Panc1 (cell line): Measurements from ENCODE around the gene USP5. TPM values are rescaled to one million over a fixed set of nuclear protein-coding genes. Genes with fewer than 3 reads are reported as not detected.

Experiments
- ATAC-seq: fragments of 200-7000 bp; cut with Tn5 transposase; 2 replicates; pipeline ENCODE4 v1.9.1; 2020; ENCODE audit warnings: mild to moderate bottlenecking, moderate library complexity
- BruUV-seq: library from RNA; stranded (reverse); fragments of 400-500 nt; replicated peaks from 2 replicates; lab custom pipeline; 2021; lab: Mats Ljungman, UMichigan
- CTCF ChIA-PET: fragments of 300-600 bp; sonication (Branson Sonifier 250); formaldehyde crosslinking; loops from one replicate; lab custom pipeline; 2022; ENCODE audit warnings: antibody characterized with exemption; lab: Charles Lee
- POLR2A ChIA-PET: fragments of 300-600 bp; sonication (Branson Sonifier 250); formaldehyde crosslinking; loops from one replicate; lab custom pipeline; 2022; ENCODE audit warnings: antibody characterized with exemption; lab: Charles Lee
- DNase-seq: peaks from one replicate; pipeline ENCODE4 v3.0.0-alpha.2; 2010; ENCODE audit warnings: low read depth, low spot score
- H3K27ac ChIP-seq: 2 replicates; pipeline ENCODE4 v1.5.1; 2011; ENCODE audit warnings: mild to moderate bottlenecking, low read length, inconsistent platforms
- H3K27me3 ChIP-seq: fragments of 200-500 bp; sonication (Bioruptor generic); 2 replicates; pipeline ENCODE4 v1.6.0; 2014; ENCODE audit warnings: low read length, inconsistent platforms; ENCODE audit not compliant: control insufficient read depth, insufficient read depth
- H3K36me3 ChIP-seq: fragments of 200-500 bp; sonication (Bioruptor generic); 2 replicates; pipeline ENCODE4 v1.5.1; 2014; ENCODE audit warnings: inconsistent platforms, mild to moderate bottlenecking, low read length, moderate library complexity; ENCODE audit not compliant: control insufficient read depth, insufficient read depth
- H3K4me1 ChIP-seq: 2 replicates; pipeline ENCODE4 v1.5.1; 2011; ENCODE audit warnings: inconsistent platforms, mild to moderate bottlenecking, low read length, moderate library complexity; ENCODE audit not compliant: control insufficient read depth, insufficient read depth
- H3K4me3 ChIP-seq, 2 experiments: 2 replicates each; pipeline ENCODE4 v1.5.1; 2011 to 2012; ENCODE audit warnings: low read depth in 2 of 2, low read length in 2 of 2, mild to moderate bottlenecking in 2 of 2, inconsistent platforms in 1 of 2, moderate library complexity in 1 of 2
- H3K9me3 ChIP-seq: fragments of 200-500 bp; sonication (Bioruptor generic); 2 replicates; pipeline ENCODE4 v1.5.1; 2014; ENCODE audit warnings: low read depth, mild to moderate bottlenecking, inconsistent platforms, low read length, moderate library complexity; ENCODE audit not compliant: control insufficient read depth, insufficient read depth
- CTCF ChIP-seq: fragments of 450-650 bp; IDR thresholded peaks from 2 replicates; pipeline ENCODE4 v1.5.1; 2017; ENCODE audit warnings: mild to moderate bottlenecking
- POLR2AphosphoS5 ChIP-seq: IDR thresholded peaks from 2 replicates; pipeline ENCODE4 v1.6.1; 2012; ENCODE audit warnings: mild to moderate bottlenecking, low read depth, low read length, moderate library complexity
- REST ChIP-seq, 2 experiments: IDR thresholded peaks; 2 replicates each; pipeline ENCODE4 v1.6.1; 2011 to 2012; ENCODE audit warnings: low read depth in 2 of 2, control low read depth in 1 of 2, low read length in 1 of 2, mild to moderate bottlenecking in 1 of 2, moderate library complexity in 1 of 2; ENCODE audit not compliant: insufficient read depth in 1 of 2
- SIN3A ChIP-seq: IDR thresholded peaks from 2 replicates; pipeline ENCODE4 v1.6.1; 2012; ENCODE audit warnings: low read depth, mild to moderate bottlenecking, low read length, moderate library complexity, borderline replicate concordance; ENCODE audit not compliant: insufficient read depth
- TCF7L2 ChIP-seq: IDR thresholded peaks from 2 replicates; pipeline ENCODE4 v1.6.1; 2011; ENCODE audit warnings: mild to moderate bottlenecking, low read depth, low read length, inconsistent platforms
- in situ Hi-C: cut with HindIII; loops from 2 replicates; pipeline ENCODE4 v1.10.0; 2016; ENCODE audit warnings: low sequenced_read_pairs, low pct_unique_long_range_greater_than_20kb
- intact Hi-C: fragments of 100-400 bp; cut with micrococcal nuclease; formaldehyde crosslinking; loops from one replicate; pipeline ENCODE4 v1.10.0; 2022; ENCODE audit not compliant: unreplicated experiment
- total RNA-seq: library from RNA; stranded (reverse); gene quantifications from one replicate; pipeline ENCODE4 v1.2.1, GENCODE V29; 2021; ENCODE audit not compliant: unreplicated experiment

The USP5 gene
- total RNA-seq, 1 experiment from 2014 or later, result 104 TPM

- peaks cover 6% of the 10 kb centered on the region; the same call in 1 of the 2 replicates for H3K36me3 ChIP-seq
- peaks cover 23% of the 10 kb centered on the region for H3K4me1 ChIP-seq
- peak overlapping the region; percentile 75 to 84 for H3K4me3 ChIP-seq
- ChIA-PET CTCF (interaction anchor here (1.2 to 1.4 kb wide), 4 partner anchors 19 to 119 kb away, joined by 3 to 5 read pairs (median 4); partner anchors contain the start of genes CDCA3, MLF2, PTMS and USP5), POLR2A (interaction anchor here (0.5 to 0.6 kb wide), 3 partner anchors 19 to 338 kb away, joined by 3 to 8 read pairs (median 7); partner anchors contain the start of gene GAPDH)
- H3K27ac ChIP-seq, result peak overlapping the region; percentile 88
- no peaks in the 10 kb centered on the region for H3K9me3 ChIP-seq
- TF ChIP-seq CTCF (peak; percentile 96), TCF7L2 (no peak), POLR2AphosphoS5 (0 out of 2 replicates have a peak, but pooled peaks have one; percentile 1), SIN3A (0 out of 2 replicates have a peak, but pooled peaks have one; percentile 42)
- intact Hi-C loops, result no loop called here
- no peaks in the 10 kb centered on the region for H3K27me3 ChIP-seq
- TSS peak; percentile 95 for BruUV-seq
- ATAC-seq, result peak; percentile 68
- in situ Hi-C loops, result no loop called here
- no peak for DNase-seq
Observed at GRCh38 chr12:6872073-6873048, 20.4 kb downstream of the USP5 start.

GRCh38 chr12:6873094-6874014 lies 21.4 kb downstream of the USP5 start, which contains the start of gene SPSB2:
Gene SPSB2 (minus strand): TSS chr12:6873303. CDS start chr12:6872901, 402 bp downstream.
- peak; percentile 84 for ATAC-seq
- POLR2A ChIA-PET, result interaction anchor here (0.6 kb wide), 3 partner anchors 339 to 407 kb away, joined by 3 to 8 read pairs (median 7); partner anchors contain the start of gene GAPDH
- DNase-seq, result no peak

More at GRCh38 chr12:6873094-6874014, 21.4 kb downstream of the USP5 start, which contains the start of gene SPSB2:
- Histone ChIP-seq H3K27me3 (no peaks in the 10 kb centered on the region), H3K9me3 (no peaks in the 10 kb centered on the region), H3K4me1 (peaks cover 23% of the 10 kb centered on the region), H3K36me3 (peaks cover 6% of the 10 kb centered on the region; the same call in 1 of the 2 replicates), H3K27ac (peak within 1 kb of the TSS; percentile 89), H3K4me3 (peak within 1 kb of the TSS; percentile 75 to 84)
- TF ChIP-seq CTCF, result no peak
- peak; percentile 84; the same call in 1 of the 2 replicates for TF ChIP-seq SIN3A
- no peak for TF ChIP-seq REST (IDR thresholded peaks at IDR 0.05; ENCODE audit: insufficient read depth in 1 of 2, low read depth in 2 of 2, low read length in 1 of 2)
- TF ChIP-seq POLR2AphosphoS5, result peak; percentile 73; the same call in 1 of the 2 replicates
- no peak for TF ChIP-seq TCF7L2
- intact Hi-C loops (no loop called here), in situ Hi-C loops (no loop called here)
- CTCF ChIA-PET, result interaction anchor here (0.6 to 1.4 kb wide), 4 partner anchors 18 to 120 kb away, joined by 3 to 6 read pairs (median 4); partner anchors contain the start of genes CDCA3, MLF2 and USP5
- no TSS peak for BruUV-seq
